ENCODE measurements around the gene PACS2. TPM values are rescaled to one million over a fixed set of nuclear protein-coding genes. Genes with fewer than 3 reads are reported as not detected.

The PACS2 gene
- total RNA-seq, 1 experiment from 2014 or later = 72.5 TPM

DNA sequence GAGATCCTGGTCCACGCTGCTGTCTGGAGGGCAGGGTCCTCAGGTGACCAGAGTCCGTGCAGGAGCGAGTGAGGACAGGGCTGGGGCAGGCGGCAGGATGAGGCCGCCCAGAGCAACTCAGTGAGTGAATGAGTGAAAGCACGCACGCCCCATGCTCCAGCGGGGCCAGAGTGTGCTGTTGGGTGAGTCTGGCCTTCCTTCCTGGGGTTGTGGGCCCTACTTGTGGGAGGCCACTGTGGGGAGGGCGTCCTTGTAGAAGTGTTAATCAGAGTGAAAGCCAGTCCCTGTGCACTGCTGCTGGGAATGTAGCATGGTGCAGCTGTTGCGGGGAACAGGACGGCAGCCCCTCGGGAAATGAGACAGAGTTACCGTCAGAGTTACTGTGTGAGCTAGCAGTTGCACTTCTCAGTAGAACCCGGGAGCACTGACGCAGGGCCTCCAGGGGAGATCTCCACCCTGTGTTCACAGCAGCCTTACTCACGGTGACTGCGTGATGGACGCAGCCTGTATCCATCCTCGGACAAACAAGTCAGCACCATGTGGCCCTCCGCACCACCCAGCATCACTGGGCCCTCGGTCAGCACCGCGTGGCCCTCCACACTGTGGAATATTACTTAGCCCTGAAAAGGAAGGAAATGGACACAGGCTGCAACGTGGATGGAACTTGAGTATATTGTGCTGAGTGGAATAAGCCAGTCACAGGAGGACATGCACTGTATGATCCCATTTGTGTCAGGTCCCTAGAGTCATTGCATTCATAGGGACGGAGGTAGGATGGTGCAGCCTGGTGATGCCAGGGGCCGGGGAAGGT lies 22.1 kb downstream of the PACS2 start:
- peaks cover 0 to 4% of the 10 kb centered on the region in 2 experiments; a peak in 1 of 5 replicates for H3K9me3 Mint-ChIP-seq
- H3K14ac ChIP-seq (ENCODE audit: insufficient read depth, low read length) = no peak overlapping the region
- TF ChIP-seq, protein P1, sequence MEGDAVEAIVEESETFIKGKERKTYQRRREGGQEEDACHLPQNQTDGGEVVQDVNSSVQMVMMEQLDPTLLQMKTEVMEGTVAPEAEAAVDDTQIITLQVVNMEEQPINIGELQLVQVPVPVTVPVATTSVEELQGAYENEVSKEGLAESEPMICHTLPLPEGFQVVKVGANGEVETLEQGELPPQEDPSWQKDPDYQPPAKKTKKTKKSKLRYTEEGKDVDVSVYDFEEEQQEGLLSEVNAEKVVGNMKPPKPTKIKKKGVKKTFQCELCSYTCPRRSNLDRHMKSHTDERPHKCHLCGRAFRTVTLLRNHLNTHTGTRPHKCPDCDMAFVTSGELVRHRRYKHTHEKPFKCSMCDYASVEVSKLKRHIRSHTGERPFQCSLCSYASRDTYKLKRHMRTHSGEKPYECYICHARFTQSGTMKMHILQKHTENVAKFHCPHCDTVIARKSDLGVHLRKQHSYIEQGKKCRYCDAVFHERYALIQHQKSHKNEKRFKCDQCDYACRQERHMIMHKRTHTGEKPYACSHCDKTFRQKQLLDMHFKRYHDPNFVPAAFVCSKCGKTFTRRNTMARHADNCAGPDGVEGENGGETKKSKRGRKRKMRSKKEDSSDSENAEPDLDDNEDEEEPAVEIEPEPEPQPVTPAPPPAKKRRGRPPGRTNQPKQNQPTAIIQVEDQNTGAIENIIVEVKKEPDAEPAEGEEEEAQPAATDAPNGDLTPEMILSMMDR (conservative IDR thresholded peaks at IDR 0.05) = no peak
- H3K4me2 ChIP-seq (ENCODE audit: insufficient read depth, insufficient read length, low read length) = no peak overlapping the region
- H3K79me2 ChIP-seq (ENCODE audit: insufficient read depth, low read length) = peaks cover 8% of the 10 kb centered on the region; the same call in 1 of the 2 replicates
- no peak overlapping the region for H2BK5ac ChIP-seq (ENCODE audit: insufficient read length, low read length)
- H3K4me1 Mint-ChIP-seq = peaks cover 12 to 27% of the 10 kb centered on the region in 2 experiments
- H3K79me1 ChIP-seq (ENCODE audit: insufficient read depth, low read depth, low read length, poor library complexity, severe bottlenecking) = peaks cover 5% of the 10 kb centered on the region
- no peak overlapping the region for H2BK120ac ChIP-seq (ENCODE audit: low read depth, low read length, poor library complexity, severe bottlenecking)
- no peaks in the 10 kb centered on the region for H3K4me1 ChIP-seq (ENCODE audit: insufficient read depth, low read length)
- H3K9ac ChIP-seq (ENCODE audit: extremely low read depth, insufficient read length, low read length) = no peak overlapping the region
- H3K27me3 ChIP-seq (ENCODE audit: insufficient read depth, low read length) = no peaks in the 10 kb centered on the region
- H3T11ph ChIP-seq (ENCODE audit: low read length) = no peak overlapping the region
- H2AK5ac ChIP-seq (ENCODE audit: insufficient read length, low read length) = no peak overlapping the region
- WGBS (ENCODE audit: extremely low coverage, insufficient read length, low lambda C conversion rate) = no CpG with 5 or more reads among the region's 26 CpGs
- H3K27me3 Mint-ChIP-seq (ENCODE audit: low read depth) = no peaks in the 10 kb centered on the region; the same call in 1 of the 2 replicates
- no peak overlapping the region for H2AFZ ChIP-seq (ENCODE audit: low read length)
- H3K4ac ChIP-seq (ENCODE audit: low read depth, low read length) = no peak overlapping the region
- H3K18ac ChIP-seq (ENCODE audit: insufficient read length, low read depth, low read length) = no peak overlapping the region
- H4K91ac ChIP-seq (ENCODE audit: insufficient read length, low read depth, low read length) = no peak overlapping the region
- H3K56ac ChIP-seq (ENCODE audit: insufficient read length, low read depth, low read length) = no peak overlapping the region
- H3K9me3 ChIP-seq (ENCODE audit: control insufficient read depth, low read depth, low read length) = no peaks in the 10 kb centered on the region
- H3K27ac ChIP-seq (ENCODE audit: insufficient read length, low read depth, low read length) = no peak overlapping the region
- no peak for DNase-seq
- peaks cover 2% of the 10 kb centered on the region for H4K20me1 ChIP-seq (ENCODE audit: control insufficient read depth, insufficient read depth, insufficient read length)
- peaks cover 3 to 12% (median 6%) of the 10 kb centered on the region in 3 experiments; a peak in 6 of 7 replicates for H3K36me3 Mint-ChIP-seq (ENCODE audit: insufficient read depth in 1 of 3, low read depth in 3 of 3)
- no peaks in the 10 kb centered on the region for H3K23me2 ChIP-seq (ENCODE audit: insufficient read length, low read depth, low read length, poor library complexity, severe bottlenecking)
- no peak overlapping the region for H2BK15ac ChIP-seq (ENCODE audit: low read depth, low read length)
- no peak overlapping the region for H4K5ac ChIP-seq (ENCODE audit: insufficient read length, low read depth, low read length)
- H2BK12ac ChIP-seq (ENCODE audit: insufficient read length, low read depth, low read length) = no peak overlapping the region
- H4K8ac ChIP-seq (replicated peaks; ENCODE audit: insufficient read length, low read depth, low read length) = no peak overlapping the region
- no peak overlapping the region for H3K23ac ChIP-seq (ENCODE audit: insufficient read length, low read depth, low read length)
- H2BK20ac ChIP-seq (ENCODE audit: low read depth, low read length, poor library complexity, severe bottlenecking) = no peak overlapping the region
- H3K27ac Mint-ChIP-seq = peak overlapping the region in 2 of 3 experiments; percentile 53 to 55; a peak in 2 of 7 replicates
- no peak overlapping the region for H3K4me3 Mint-ChIP-seq
